Right lobe of liver (tissue), 6 donors: ENCODE data around the gene TAF4B. TPM values are rescaled to one million over a fixed set of nuclear protein-coding genes. Genes with fewer than 3 reads are reported as not detected.
"Not testable (repeated sequence)": the region's sequence is repeated elsewhere in the genome, so short reads cannot be mapped to it uniquely, and the experiment has no call there.

Source experiments
- ATAC-seq, 4 donors: fragments of 200-7000 bp; cut with Tn5 transposase; one replicate each; pipeline ENCODE4 v1.9.1; 2020; ENCODE audit warnings: mild to moderate bottlenecking in 4 of 4, moderate library complexity in 4 of 4
- DNase-seq, 3 donors: peaks; one replicate each; pipeline ENCODE4 v3.0.0-alpha.2; 2020
- H3K27ac ChIP-seq, 3 donors: fragments of 200-600 bp; one replicate each; pipeline ENCODE4 v1.8.0; 2022
- H3K27me3 ChIP-seq, 2 donors: fragments of 200-600 bp; one replicate each; pipeline ENCODE4 v1.8.0; 2022
- H3K36me3 ChIP-seq, 4 donors: fragments of 200-600 bp; sonication (generic) in 1 of 4; one replicate each; pipeline versions ENCODE4 v1.5.1 to v1.8.0; 2017 to 2022; ENCODE audit warnings: control low read depth in 1 of 4
- H3K4me1 ChIP-seq, 4 donors: fragments of 200-600 bp; sonication (generic) in 1 of 4; one replicate each; pipeline versions ENCODE4 v1.5.1 to v1.8.0; 2017 to 2022; ENCODE audit warnings: control low read depth in 1 of 4
- H3K4me3 ChIP-seq, 3 donors: fragments of 200-600 bp; one replicate each; pipeline ENCODE4 v1.8.0; 2022
- H3K9me3 ChIP-seq, 4 donors: fragments of 200-600 bp; sonication (generic) in 1 of 4; one replicate each; pipeline versions ENCODE4 v1.5.1 to v1.8.0; 2017 to 2022; ENCODE audit warnings: control low read depth in 1 of 4
- POLR2A ChIP-seq: fragments of 450-650 bp; IDR thresholded peaks from one replicate; pipeline ENCODE4 v1.6.1; 2017; ENCODE audit warnings: antibody characterized with exemption, mild to moderate bottlenecking
- WGBS: methylation state at CpG from one replicate; pipeline ENCODE4 v1.1.6; 2018; ENCODE audit warnings: low coverage, low lambda C conversion rate; ENCODE audit not compliant: insufficient coverage; ENCODE audit errors: missing lambda C conversion rate; 5-methylcytosine and 5-hydroxymethylcytosine counted together
- intact Hi-C, 2 donors: fragments of 100-400 bp; cut with DNase I; formaldehyde crosslinking; loops; one replicate each; pipeline versions ENCODE4 v1.11.2 to v1.14.1; 2022
- total RNA-seq, 6 experiments: library from RNA; depleted of rRNA in 2 of 6; stranded (reverse); fragments of >200 nt in 2 of 6; fragmentation: NEBNext Ultra II Directional in 3 of 6; extraction: Animal tissue kit (Norgen Biotek cat#: 25700) in 3 of 6; gene quantifications; one replicate each; pipeline versions ENCODE4 v1.1.0 to v1.2.4, GENCODE V29; 2016 to 2023
- TF ChIP-seq, protein P1 (sequence below), 4 donors: fragments of 200-600 bp in 3 of 4; fragments of 450-650 bp in 1 of 4; IDR thresholded peaks; one replicate each; pipeline versions ENCODE4 v1.5.1 to v1.8.0; 2016 to 2022; ENCODE audit warnings: antibody characterized with exemption in 4 of 4, mild to moderate bottlenecking in 2 of 4
- donor health status: DM: no; HTN: yes; CAD: no.
- donor health status: DM: no; HTN: no; CAD: no.
- donor health status: DM: no; HTN: no; CAD: no.
- donor health status: DM: no; HTN: yes; CAD: no.
- donor health status: DM: no; HTN: yes; CAD: no.

Gene TAF4B
- total RNA-seq, 6 experiments from 2014 or later, result 0.09 to 0.44 (median 0.31) TPM

DNA sequence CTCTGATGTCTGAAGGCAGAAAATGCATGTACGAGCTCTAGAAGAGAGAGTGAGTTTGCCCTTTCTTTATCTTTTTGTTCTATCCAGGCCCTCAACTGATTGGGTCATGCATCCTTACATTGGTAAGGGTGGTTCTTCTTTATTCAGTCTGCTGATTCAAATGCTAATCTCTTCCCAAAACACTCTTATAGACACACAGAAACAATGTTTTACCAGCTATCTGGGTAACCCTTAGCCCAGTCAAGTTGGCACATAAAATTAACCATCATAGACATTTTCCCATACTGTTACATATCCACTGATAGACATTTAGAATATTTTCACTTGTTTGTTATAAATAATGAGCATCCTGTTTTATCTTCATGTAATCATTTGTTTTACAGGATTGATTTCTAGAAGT, 141.2 kb downstream of the TAF4B start:
- Histone ChIP-seq H3K4me1 (no peaks in the 10 kb centered on the region), H3K4me3 (no peak overlapping the region), H3K36me3 (no peaks in the 10 kb centered on the region), H3K27ac (no peak overlapping the region), H3K9me3 (no peaks in the 10 kb centered on the region), H3K27me3 (no peaks in the 10 kb centered on the region)
- 100% methylated on average over 1 of the region's 1 CpG for WGBS
- DNase-seq (no peak), ATAC-seq (no peak)
- intact Hi-C loops, result no loop called here
- TF ChIP-seq, protein P1, sequence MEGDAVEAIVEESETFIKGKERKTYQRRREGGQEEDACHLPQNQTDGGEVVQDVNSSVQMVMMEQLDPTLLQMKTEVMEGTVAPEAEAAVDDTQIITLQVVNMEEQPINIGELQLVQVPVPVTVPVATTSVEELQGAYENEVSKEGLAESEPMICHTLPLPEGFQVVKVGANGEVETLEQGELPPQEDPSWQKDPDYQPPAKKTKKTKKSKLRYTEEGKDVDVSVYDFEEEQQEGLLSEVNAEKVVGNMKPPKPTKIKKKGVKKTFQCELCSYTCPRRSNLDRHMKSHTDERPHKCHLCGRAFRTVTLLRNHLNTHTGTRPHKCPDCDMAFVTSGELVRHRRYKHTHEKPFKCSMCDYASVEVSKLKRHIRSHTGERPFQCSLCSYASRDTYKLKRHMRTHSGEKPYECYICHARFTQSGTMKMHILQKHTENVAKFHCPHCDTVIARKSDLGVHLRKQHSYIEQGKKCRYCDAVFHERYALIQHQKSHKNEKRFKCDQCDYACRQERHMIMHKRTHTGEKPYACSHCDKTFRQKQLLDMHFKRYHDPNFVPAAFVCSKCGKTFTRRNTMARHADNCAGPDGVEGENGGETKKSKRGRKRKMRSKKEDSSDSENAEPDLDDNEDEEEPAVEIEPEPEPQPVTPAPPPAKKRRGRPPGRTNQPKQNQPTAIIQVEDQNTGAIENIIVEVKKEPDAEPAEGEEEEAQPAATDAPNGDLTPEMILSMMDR (IDR thresholded peaks at IDR 0.05), result no peak
- TF ChIP-seq POLR2A, result no peak

DNA sequence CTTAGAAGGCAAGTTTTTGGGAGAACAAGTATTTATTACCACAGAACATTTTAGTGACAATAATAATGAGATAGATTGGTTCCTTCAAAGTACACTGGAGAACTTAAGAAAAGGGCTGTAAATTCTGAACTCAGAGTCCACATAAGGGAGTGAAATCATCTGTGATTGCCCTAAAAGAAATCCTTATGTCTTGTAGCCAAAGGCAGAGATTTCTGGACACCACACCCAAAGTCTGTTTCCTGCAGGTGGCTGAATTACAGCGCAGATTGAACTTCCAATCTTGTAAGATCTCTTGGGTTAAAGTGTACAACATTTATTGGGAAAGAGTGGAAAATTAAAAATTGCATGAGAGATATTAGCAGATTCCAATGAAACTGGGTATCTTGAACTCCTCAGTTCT, 143.8 kb downstream of the TAF4B start:
- 67% methylated on average over 1 of the region's 1 CpG for WGBS
- TF ChIP-seq, protein P1 (IDR thresholded peaks at IDR 0.05), result no peak
- TF ChIP-seq POLR2A, result no peak
- Histone ChIP-seq H3K27me3 (no peaks in the 10 kb centered on the region), H3K4me1 (no peaks in the 10 kb centered on the region), H3K4me3 (no peak overlapping the region), H3K36me3 (no peaks in the 10 kb centered on the region), H3K9me3 (no peaks in the 10 kb centered on the region), H3K27ac (no peak overlapping the region)
- intact Hi-C loops, result no loop called here
- DNase-seq (no peak), ATAC-seq (no peak)

DNA sequence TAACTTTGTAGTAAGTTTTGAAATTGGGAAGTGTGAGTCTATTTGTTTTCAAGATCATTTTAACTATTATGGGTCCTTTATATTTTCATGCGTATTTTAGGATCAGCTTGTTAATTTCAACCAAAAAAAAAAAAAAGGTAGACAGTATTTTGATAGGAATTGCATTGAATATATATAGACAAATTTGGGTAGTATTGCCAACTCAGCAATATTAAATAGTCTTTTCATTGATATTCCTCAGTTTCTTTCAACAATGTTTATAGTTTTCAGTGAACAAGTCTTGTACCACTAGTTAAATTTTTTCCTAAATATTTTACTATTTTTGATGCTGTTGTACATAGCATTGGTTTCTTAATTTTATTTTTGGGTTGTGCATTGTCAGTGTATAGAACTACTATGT, 149.9 kb downstream of the TAF4B start:
- Histone ChIP-seq H3K4me3 (no peak overlapping the region), H3K9me3 (no peaks in the 10 kb centered on the region), H3K27me3 (no peaks in the 10 kb centered on the region), H3K27ac (no peak overlapping the region), H3K36me3 (no peaks in the 10 kb centered on the region), H3K4me1 (no peaks in the 10 kb centered on the region)
- intact Hi-C loops, result no loop called here
- ATAC-seq (no peak), DNase-seq (no peak)
- whole genome bisulfite sequencing, result 75% methylated on average over 1 of the region's 1 CpG
- no peak for TF ChIP-seq POLR2A
- TF ChIP-seq, protein P1 (IDR thresholded peaks at IDR 0.05), result no peak

DNA sequence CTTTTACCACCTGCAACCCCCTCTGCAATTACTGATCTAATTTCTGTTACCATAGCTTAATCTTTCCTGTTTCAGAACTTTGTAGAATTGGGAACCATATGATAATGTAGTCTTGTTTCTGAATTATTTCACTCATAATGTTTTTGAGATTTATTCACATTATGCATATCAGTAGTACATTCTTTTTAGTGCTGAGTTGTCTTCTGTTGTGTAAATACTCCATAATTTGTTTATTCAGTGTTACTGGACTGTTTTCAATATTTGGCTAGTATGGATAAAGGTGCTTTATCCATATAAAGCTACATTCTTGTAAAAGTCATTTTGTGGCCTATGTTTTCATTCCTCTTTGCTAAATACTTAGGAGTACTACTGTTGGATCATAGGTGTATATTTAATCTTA, 152.5 kb downstream of the TAF4B start:
- intact Hi-C loops, result no loop called here

DNA sequence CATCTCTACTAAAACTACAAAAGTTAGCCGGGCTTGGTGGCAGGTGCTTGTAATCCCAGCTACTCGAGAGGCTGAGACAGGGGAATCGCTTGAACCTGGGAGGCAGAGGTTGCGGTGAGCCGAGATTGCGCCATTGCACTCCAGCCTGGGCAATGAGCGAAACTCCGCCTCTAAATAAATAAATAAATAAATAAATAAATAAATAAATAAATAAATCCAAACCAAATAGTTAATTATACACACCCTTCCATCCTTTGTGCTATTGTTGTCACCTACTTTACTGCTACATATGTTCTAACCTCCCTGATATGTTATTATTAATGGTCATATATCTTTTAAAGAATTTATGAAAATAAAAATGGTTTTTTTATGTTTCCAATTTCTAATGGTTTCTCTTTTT, 155.3 kb downstream of the TAF4B start:
- H3K36me3 ChIP-seq, H3K9me3 ChIP-seq, intact Hi-C loops, H3K4me3 ChIP-seq, DNase-seq, H3K27me3 ChIP-seq, H3K4me1 ChIP-seq, ATAC-seq, H3K27ac ChIP-seq: not testable (repeated sequence)
- WGBS, result 93% methylated on average over 5 of the region's 8 CpGs

More for the DNA sequence above, 152.5 kb downstream of the TAF4B start:
- H3K4me1 ChIP-seq, result no peaks in the 10 kb centered on the region
- TF ChIP-seq, protein P1 (IDR thresholded peaks at IDR 0.05), result no peak
- TF ChIP-seq POLR2A, result no peak
- H3K27me3 ChIP-seq, result no peaks in the 10 kb centered on the region
- ATAC-seq (no peak), DNase-seq (no peak)
- H3K4me3 ChIP-seq, result no peak overlapping the region
- no peak overlapping the region for H3K27ac ChIP-seq
- no peaks in the 10 kb centered on the region for H3K9me3 ChIP-seq
- no peaks in the 10 kb centered on the region for H3K36me3 ChIP-seq
